Retinal pigment epithelial cell (primary cell): ENCODE measurements around the gene TRPC4AP.

Experiments used
- DNase-seq: peaks from one replicate; pipeline ENCODE4 v3.0.0-alpha.2; 2010; ENCODE audit warnings: low read depth
- H3K4me3 ChIP-seq: 2 replicates; pipeline ENCODE4 v1.5.1; 2011; ENCODE audit warnings: mild to moderate bottlenecking, low read length, control low read depth, moderate library complexity
- CTCF ChIP-seq: conservative IDR thresholded peaks from 2 replicates; pipeline ENCODE4 v1.5.1; 2011; ENCODE audit warnings: low read depth, low read length, control low read depth, inconsistent platforms

The TRPC4AP gene

GRCh38 chr20:34983089-34983820 is 109.4 kb downstream of the TRPC4AP start:
- TF ChIP-seq CTCF = no peak
- no peak for DNase-seq
- no peak overlapping the region for H3K4me3 ChIP-seq

DNA sequence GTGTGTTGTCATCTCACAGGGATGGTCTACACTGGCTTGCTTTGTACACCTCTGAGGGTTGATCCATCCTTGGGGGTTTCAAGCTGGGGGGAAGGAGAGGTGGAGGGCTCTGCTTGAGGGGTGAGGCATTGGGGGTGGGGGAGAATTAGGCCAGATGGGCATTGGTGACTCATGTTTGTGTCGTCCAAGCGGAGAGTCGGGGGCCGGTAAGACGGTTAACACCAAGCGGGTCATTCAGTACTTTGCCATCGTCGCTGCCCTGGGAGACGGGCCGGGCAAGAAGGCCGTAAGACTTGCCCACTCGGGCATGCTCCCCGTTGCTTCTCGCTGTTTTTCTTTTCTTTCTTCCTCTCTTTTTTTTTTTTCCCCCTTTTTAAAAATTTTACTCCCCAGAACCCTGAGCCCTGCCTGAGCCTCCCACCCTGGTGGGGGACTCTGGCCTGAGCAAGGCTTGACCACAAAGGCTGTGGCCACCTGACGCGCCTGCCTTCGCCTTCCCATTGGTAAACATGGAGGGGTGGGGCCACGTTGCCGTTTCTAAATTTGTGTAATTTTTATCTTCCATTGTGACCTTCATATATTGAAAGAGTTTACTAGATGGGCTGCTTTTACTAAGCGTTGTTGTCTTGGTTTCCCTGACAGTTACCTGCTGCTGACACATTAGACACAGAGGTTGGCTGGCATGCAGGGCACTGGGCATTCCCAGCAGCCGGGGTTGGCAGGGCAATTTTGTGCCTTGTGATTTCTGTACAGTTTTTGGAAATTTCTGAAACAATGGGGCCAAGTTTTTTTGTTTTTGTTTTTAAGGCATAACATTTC is 110.1 kb downstream of the TRPC4AP start:
- H3K4me3 ChIP-seq = no peak overlapping the region
- no peak for DNase-seq
- no peak for TF ChIP-seq CTCF

- DNase-seq = no peak
Measured at GRCh38 chr20:34980543-34981233, 111.9 kb downstream of the TRPC4AP start.

GRCh38 chr20:34979366-34980153 is 113.0 kb downstream of the TRPC4AP start:
- TF ChIP-seq CTCF = no peak
- no peak for DNase-seq
- no peak overlapping the region for H3K4me3 ChIP-seq

More at GRCh38 chr20:34980543-34981233, 111.9 kb downstream of the TRPC4AP start:
- no peak for TF ChIP-seq CTCF
- H3K4me3 ChIP-seq = no peak overlapping the region

DNA sequence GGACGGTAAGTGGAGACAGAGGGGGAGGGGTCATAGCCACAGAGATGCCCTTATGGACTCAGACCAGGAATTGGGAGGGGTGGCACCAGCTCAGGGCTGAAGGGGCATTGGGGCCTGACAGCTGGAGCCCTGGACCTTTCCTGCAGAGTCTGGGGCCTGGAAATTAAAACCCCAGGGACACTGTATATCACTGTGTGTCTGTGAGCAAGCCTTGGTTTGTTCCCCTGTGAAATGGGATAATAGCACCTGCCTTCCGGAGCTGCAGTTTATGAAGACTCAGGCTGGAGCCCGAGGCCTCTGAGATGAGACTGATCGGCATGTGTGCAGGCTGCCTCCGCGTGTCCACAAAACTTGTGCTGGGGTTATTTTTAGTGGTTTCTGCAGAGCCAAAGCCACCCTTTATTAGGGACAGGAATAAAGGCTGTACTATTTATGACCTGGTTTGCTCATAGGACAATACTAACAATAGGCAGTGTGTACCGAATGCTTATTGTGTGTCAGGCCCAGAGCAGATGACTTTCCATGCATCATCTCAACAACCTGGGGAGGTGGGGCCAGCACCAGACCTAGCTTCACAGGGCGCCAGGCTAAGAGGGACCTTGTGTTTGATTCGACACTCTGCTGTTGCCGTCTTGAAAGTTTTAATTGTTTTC is 114.4 kb downstream of the TRPC4AP start:
- H3K4me3 ChIP-seq = no peak overlapping the region
- no peak for DNase-seq
- TF ChIP-seq CTCF = no peak
